Hepatocyte (in vitro differentiated cells): ENCODE data around the gene LHPP.
A peak's percentile ranks its signal among the peaks of the same experiment; 100 is the strongest.

Source experiments
- EZH2 ChIP-seq: fragments of 200-600 bp; sonication (generic); IDR thresholded peaks from 2 replicates; pipeline ENCODE4 v1.6.1; 2016; ENCODE audit warnings: antibody characterized with exemption, mild to moderate bottlenecking, borderline replicate concordance
- EZH2phosphoT487 ChIP-seq: fragments of 200-600 bp; sonication (generic); IDR thresholded peaks from one replicate; pipeline ENCODE4 v1.6.1; 2018; ENCODE audit warnings: antibody characterized with exemption, mild to moderate bottlenecking, low read depth, moderate library complexity; ENCODE audit not compliant: unreplicated experiment, severe bottlenecking
- TF ChIP-seq, protein P1 (sequence below): fragments of 200-600 bp; sonication (generic); IDR thresholded peaks from 2 replicates; pipeline ENCODE4 v1.5.1; 2016; ENCODE audit warnings: antibody characterized with exemption, mild to moderate bottlenecking; ENCODE audit not compliant: poor library complexity

DNA sequence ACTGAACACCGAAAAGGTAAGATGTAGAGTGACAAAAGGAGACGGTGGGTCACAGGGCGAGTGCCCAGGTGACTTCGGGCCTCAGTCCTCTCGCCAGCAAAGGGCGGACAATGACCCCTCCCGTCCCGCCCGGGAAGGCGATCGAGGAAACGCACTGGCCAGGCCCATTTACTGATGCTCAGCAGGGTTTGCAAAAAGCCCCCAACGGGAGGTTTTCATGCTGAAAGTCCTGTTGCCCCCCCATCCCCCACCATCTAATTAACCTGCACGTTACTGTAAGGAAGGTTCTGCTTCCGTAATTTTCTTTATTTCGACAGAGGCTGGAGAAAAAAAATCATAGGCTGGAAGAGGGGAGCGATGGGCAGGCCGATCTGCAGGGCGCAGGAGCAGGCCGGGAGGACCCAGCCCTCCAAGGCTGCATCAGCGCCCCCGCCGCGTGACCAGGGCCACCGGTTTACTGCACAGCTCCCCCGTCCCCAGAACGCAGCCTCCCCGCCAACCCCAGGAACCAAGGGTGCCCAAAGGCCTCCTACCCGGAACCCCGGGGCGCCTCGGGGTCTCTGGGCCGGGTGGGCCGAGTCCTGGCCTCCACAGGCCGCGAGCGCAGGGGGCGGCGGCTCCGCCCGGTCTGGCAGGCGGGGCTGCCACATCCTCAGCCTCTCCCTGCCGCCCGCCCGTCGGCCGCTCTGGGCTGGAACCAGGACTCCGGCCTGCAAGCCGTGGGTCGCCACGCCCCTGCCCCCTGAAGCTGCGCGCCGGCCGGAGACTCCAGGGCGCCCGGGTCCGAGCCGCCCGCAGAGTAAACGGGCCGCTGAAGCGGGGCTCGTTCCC, 43.5 kb upstream of the LHPP start:
- TF ChIP-seq, protein P1, sequence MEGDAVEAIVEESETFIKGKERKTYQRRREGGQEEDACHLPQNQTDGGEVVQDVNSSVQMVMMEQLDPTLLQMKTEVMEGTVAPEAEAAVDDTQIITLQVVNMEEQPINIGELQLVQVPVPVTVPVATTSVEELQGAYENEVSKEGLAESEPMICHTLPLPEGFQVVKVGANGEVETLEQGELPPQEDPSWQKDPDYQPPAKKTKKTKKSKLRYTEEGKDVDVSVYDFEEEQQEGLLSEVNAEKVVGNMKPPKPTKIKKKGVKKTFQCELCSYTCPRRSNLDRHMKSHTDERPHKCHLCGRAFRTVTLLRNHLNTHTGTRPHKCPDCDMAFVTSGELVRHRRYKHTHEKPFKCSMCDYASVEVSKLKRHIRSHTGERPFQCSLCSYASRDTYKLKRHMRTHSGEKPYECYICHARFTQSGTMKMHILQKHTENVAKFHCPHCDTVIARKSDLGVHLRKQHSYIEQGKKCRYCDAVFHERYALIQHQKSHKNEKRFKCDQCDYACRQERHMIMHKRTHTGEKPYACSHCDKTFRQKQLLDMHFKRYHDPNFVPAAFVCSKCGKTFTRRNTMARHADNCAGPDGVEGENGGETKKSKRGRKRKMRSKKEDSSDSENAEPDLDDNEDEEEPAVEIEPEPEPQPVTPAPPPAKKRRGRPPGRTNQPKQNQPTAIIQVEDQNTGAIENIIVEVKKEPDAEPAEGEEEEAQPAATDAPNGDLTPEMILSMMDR: peak; percentile 6
- TF ChIP-seq EZH2phosphoT487 (no peak), EZH2 (no peak)
